CD4-positive, alpha-beta T cell treated with Interleukin-6 at 100 ng/mL for 8 hours (primary cell): Measurements from ENCODE around the gene CNKSR1.

Experiments used
- DNase-seq: peaks from one replicate; pipeline ENCODE4 v3.0.0-alpha.2; 2020; ENCODE audit warnings: mixed read lengths, low spot score

CNKSR1 gene

GRCh38 chr1:26184883-26185282 lies 7.6 kb downstream of the CNKSR1 start:
- no peak for DNase-seq

GRCh38 chr1:26187882-26188281 lies 10.6 kb downstream of the CNKSR1 start:
- no peak for DNase-seq

- DNase-seq, result no peak
Measured at GRCh38 chr1:26188477-26188876, 11.2 kb downstream of the CNKSR1 start.

- DNase-seq, result no peak
Measured at GRCh38 chr1:26189331-26189730, 12.0 kb downstream of the CNKSR1 start.

- no peak for DNase-seq
Measured at GRCh38 chr1:26189751-26190275, 12.5 kb downstream of the CNKSR1 start.

GRCh38 chr1:26190373-26190987 lies 13.2 kb downstream of the CNKSR1 start, which contains the start of gene CATSPER4:
TSS of gene CATSPER4 (plus strand) at chr1:26190602. CDS start at chr1:26190628, 26 bp downstream.
- DNase-seq, result no peak

- no peak for DNase-seq
Measured at GRCh38 chr1:26191739-26192138, 14.4 kb downstream of the CNKSR1 start.

GRCh38 chr1:26195805-26196204 lies 18.5 kb downstream of the CNKSR1 start:
- no peak for DNase-seq

- no peak for DNase-seq
Measured at GRCh38 chr1:26197301-26197700, 20.0 kb downstream of the CNKSR1 start.

GRCh38 chr1:26197813-26198212 lies 20.5 kb downstream of the CNKSR1 start:
- DNase-seq, result no peak

GRCh38 chr1:26200413-26200812 lies 23.1 kb downstream of the CNKSR1 start:
- no peak for DNase-seq

- DNase-seq, result no peak
Measured at GRCh38 chr1:26203642-26204318, 26.5 kb downstream of the CNKSR1 start.

- DNase-seq, result no peak
Measured at GRCh38 chr1:26210147-26210870, 33.0 kb downstream of the CNKSR1 start.

- no peak for DNase-seq
Measured at GRCh38 chr1:26212726-26213125, 35.4 kb downstream of the CNKSR1 start.

- no peak for DNase-seq
Measured at GRCh38 chr1:26213335-26213905, 36.1 kb downstream of the CNKSR1 start.

GRCh38 chr1:26215246-26215645 lies 38.0 kb downstream of the CNKSR1 start:
- DNase-seq, result no peak

GRCh38 chr1:26218906-26219494 lies 41.7 kb downstream of the CNKSR1 start:
- DNase-seq, result no peak

- no peak for DNase-seq
Measured at GRCh38 chr1:26220199-26220912, 43.1 kb downstream of the CNKSR1 start.

- DNase-seq, result no peak
Measured at GRCh38 chr1:26221094-26221493, 43.8 kb downstream of the CNKSR1 start.

- no peak for DNase-seq
Measured at GRCh38 chr1:26224606-26225005, 47.3 kb downstream of the CNKSR1 start.

GRCh38 chr1:26225033-26225831 lies 47.9 kb downstream of the CNKSR1 start:
- peak; percentile 42 for DNase-seq
